ENCODE results near the gene TPRA1. TPM values are rescaled to one million over a fixed set of nuclear protein-coding genes. Genes with fewer than 3 reads are reported as not detected.

TPRA1 gene
- total and polyA plus RNA-seq, 2 of the 4 experiments (the other 2 are of a cell fraction) = 17.9 to 40.1 TPM

DNA sequence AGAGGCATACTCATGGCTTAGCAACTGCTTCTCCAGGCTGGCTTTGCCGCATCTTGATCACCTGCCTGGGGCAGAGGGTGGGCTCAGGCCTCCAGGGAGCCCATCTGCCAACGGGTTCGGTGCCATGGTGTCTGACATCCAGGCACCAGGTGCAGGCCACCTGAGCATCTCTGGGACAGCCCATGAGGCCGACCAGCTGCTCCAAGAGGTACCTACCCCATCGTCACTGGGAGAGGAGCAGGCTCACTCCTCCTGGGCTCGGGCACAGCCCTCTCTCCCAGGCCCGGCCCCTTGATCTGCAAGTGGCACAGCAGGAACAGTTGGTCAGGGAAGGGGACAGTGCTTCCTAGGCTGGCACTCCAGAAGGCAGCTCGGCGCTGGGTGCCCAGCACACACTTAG is 21.9 kb downstream of the TPRA1 start:
- ATAC-seq (ENCODE audit: low read depth) = no peak
- no peaks in the 10 kb centered on the region for H3K79me1 ChIP-seq (ENCODE audit: low read depth in 1 of 2, low read length in 2 of 2)
- no peak overlapping the region for H4K8ac ChIP-seq (ENCODE audit: low read depth in 2 of 2, low read length in 2 of 2)
- H2BK20ac ChIP-seq (ENCODE audit: low read depth, low read length) = no peak overlapping the region
- 100% methylated on average over 3 of the region's 9 CpGs; no CpG with 5 or more reads in 1 of the 2 experiments for WGBS, 2 experiments (ENCODE audit: extremely low coverage in 2 of 2, insufficient read length in 1 of 2)
- intact Hi-C loops (cut with micrococcal nuclease) (no loop called here), dilution Hi-C loops (cut with HindIII; ENCODE audit: low sequenced_read_pairs, unreplicated experiment) (no loop called here), in situ Hi-C loops (cut with MboI; ENCODE audit: low sequenced_read_pairs) (no loop called here)
- no peak overlapping the region for H3K4ac ChIP-seq (ENCODE audit: low read depth, low read length)
- peaks cover 7% of the 10 kb centered on the region; the same call in 1 of the 2 replicates for H3K9me1 ChIP-seq (ENCODE audit: insufficient read depth, low read length)
- H3K4me1 ChIP-seq (ENCODE audit: control insufficient read depth, insufficient read depth, low read length) = no peaks in the 10 kb centered on the region
- no peak overlapping the region for H2BK120ac ChIP-seq (ENCODE audit: low read depth, low read length)
- H3K9ac ChIP-seq (ENCODE audit: low read depth, low read length) = no peak overlapping the region
- H3K27me3 ChIP-seq (ENCODE audit: control insufficient read depth, insufficient read depth, low read length) = no peaks in the 10 kb centered on the region
- no peak overlapping the region for H3K27ac ChIP-seq (ENCODE audit: insufficient read depth, low read length)
- no peaks in the 10 kb centered on the region for H3K9me3 ChIP-seq (ENCODE audit: control insufficient read depth, insufficient read depth, low read length)
- H4K20me1 ChIP-seq (ENCODE audit: insufficient read depth, low read length) = no peaks in the 10 kb centered on the region; the same call in 1 of the 2 replicates
- H2AFZ ChIP-seq (replicated peaks; ENCODE audit: low read length, poor library complexity) = no peak overlapping the region
- H2BK15ac ChIP-seq (ENCODE audit: low read depth, low read length) = no peak overlapping the region
- TF ChIP-seq CHD1 (IDR thresholded peaks at IDR 0.05; ENCODE audit: low read depth, low read length) = no peak
- no peak for TF ChIP-seq MAFK (IDR thresholded peaks at IDR 0.05; ENCODE audit: low read depth, low read length)
- no peak for TF ChIP-seq FOS (IDR thresholded peaks at IDR 0.05; ENCODE audit: low read depth, low read length)
- H3K4me2 ChIP-seq (ENCODE audit: low read depth, low read length) = no peak overlapping the region
- peaks cover 33% of the 10 kb centered on the region for H3K36me3 ChIP-seq (ENCODE audit: control insufficient read depth, insufficient read depth, low read length)
- H3K56ac ChIP-seq (ENCODE audit: extremely low read depth, insufficient read depth, low read length) = no peak overlapping the region
- H4K91ac ChIP-seq (ENCODE audit: insufficient read depth, low read depth, low read length) = no peak overlapping the region
- H2AK9ac ChIP-seq (replicated peaks; ENCODE audit: low read depth, low read length, poor library complexity) = peak overlapping the region; percentile 68
- no peak overlapping the region for H2BK5ac ChIP-seq (ENCODE audit: low read depth, low read length, poor library complexity, severe bottlenecking)
- POLR2A ChIA-PET (ENCODE audit: unreplicated experiment) = no interaction called here
- no peak overlapping the region for H3K14ac ChIP-seq (replicated peaks; ENCODE audit: low read depth, low read length)
- no peak overlapping the region for H2AK5ac ChIP-seq (ENCODE audit: low read depth, low read length)
- no TSS peak for BruUV-seq (replicated peaks)
- no peak overlapping the region for H3K23ac ChIP-seq (ENCODE audit: low read depth, low read length)
- no peak overlapping the region for H4K5ac ChIP-seq (ENCODE audit: low read depth, low read length)
- H3K18ac ChIP-seq (ENCODE audit: low read depth, low read length) = no peak overlapping the region
- no peak overlapping the region for H3K4me3 ChIP-seq (ENCODE audit: insufficient read depth, low read depth, low read length)
- CTCF ChIA-PET = no interaction called here
- no peak for DNase-seq
